ENCODE data around the gene CSF3R.
"Not testable (repeated sequence)": the region's sequence is repeated elsewhere in the genome, so short reads cannot be mapped to it uniquely, and the experiment has no call there.

CSF3R gene

GRCh38 chr1:36512842-36513241 lies 30.1 kb upstream of the CSF3R start:
- no peak for DNase-seq

- DNase-seq: no peak
Observed at GRCh38 chr1:36511804-36512798, 29.4 kb upstream of the CSF3R start.

- not testable (repeated sequence) for DNase-seq
Observed at GRCh38 chr1:36511220-36511619, 28.5 kb upstream of the CSF3R start.

- no peak for DNase-seq
Observed at GRCh38 chr1:36510418-36510817, 27.7 kb upstream of the CSF3R start.

GRCh38 chr1:36508257-36508656 lies 25.5 kb upstream of the CSF3R start:
- no peak for DNase-seq

GRCh38 chr1:36506276-36506920 lies 23.7 kb upstream of the CSF3R start:
- DNase-seq: no peak

- DNase-seq: no peak
Observed at GRCh38 chr1:36503733-36504132, 21.0 kb upstream of the CSF3R start.

- no peak for DNase-seq
Observed at GRCh38 chr1:36503159-36503558, 20.4 kb upstream of the CSF3R start.

- DNase-seq: no peak
Observed at GRCh38 chr1:36502616-36503015, 19.9 kb upstream of the CSF3R start.

GRCh38 chr1:36501911-36502310 lies 19.2 kb upstream of the CSF3R start:
- DNase-seq: not testable (repeated sequence)

GRCh38 chr1:36497207-36497606 lies 14.5 kb upstream of the CSF3R start:
- DNase-seq: no peak

- DNase-seq: no peak
Observed at GRCh38 chr1:36494971-36495370, 12.3 kb upstream of the CSF3R start.

GRCh38 chr1:36493524-36493923 lies 10.8 kb upstream of the CSF3R start:
- no peak for DNase-seq

GRCh38 chr1:36492491-36492890 lies 9.8 kb upstream of the CSF3R start:
- DNase-seq: no peak

- not testable (repeated sequence) for DNase-seq
Observed at GRCh38 chr1:36489258-36490051, 6.7 kb upstream of the CSF3R start.

GRCh38 chr1:36487906-36488305 lies 5.2 kb upstream of the CSF3R start:
- no peak for DNase-seq

- not testable (repeated sequence) for DNase-seq
Observed at GRCh38 chr1:36487336-36487725, 4.6 kb upstream of the CSF3R start.

GRCh38 chr1:36486439-36487335 lies 4.0 kb upstream of the CSF3R start:
- DNase-seq: no peak

- DNase-seq: no peak
Observed at GRCh38 chr1:36486093-36486438, 3.4 kb upstream of the CSF3R start.

- DNase-seq: no peak
Observed at GRCh38 chr1:36484099-36484498, 1.4 kb upstream of the CSF3R start.

GRCh38 chr1:36481771-36482723 lies 666 bp downstream of the CSF3R start:
- no peak for DNase-seq

All from DMS79 (cell line).